ENCODE data around the gene POLR1D.

GRCh38 chr13:27622881-27623280, 1.2 kb downstream of the POLR1D start:
- TF ChIP-seq CTCF (IDR thresholded peaks at IDR 0.05; ENCODE audit: borderline replicate concordance, extremely low read depth, low read length, poor library complexity, severe bottlenecking) (no peak), EZH2 (IDR thresholded peaks at IDR 0.05; ENCODE audit: borderline replicate concordance, low read depth, low read length, severe bottlenecking) (no peak)
